Stimulated activated CD8-positive, alpha-beta memory T cell treated with anti-CD3 and anti-CD28 coated beads, Interleukin-2, amount 100 ng/mL, for 48 hours (primary cell): ENCODE measurements around the gene POLR1B.
A peak's percentile ranks its signal among the peaks of the same experiment; 100 is the strongest.
"Not testable (repeated sequence)": the region's sequence is repeated elsewhere in the genome, so short reads cannot be mapped to it uniquely, and the experiment has no call there.

Experiments used
- DNase-seq, 2 donors: peaks; one replicate each; pipeline ENCODE4 v3.0.0-alpha.2; 2020; ENCODE audit warnings: low read depth in 2 of 2

Gene POLR1B, protein sequence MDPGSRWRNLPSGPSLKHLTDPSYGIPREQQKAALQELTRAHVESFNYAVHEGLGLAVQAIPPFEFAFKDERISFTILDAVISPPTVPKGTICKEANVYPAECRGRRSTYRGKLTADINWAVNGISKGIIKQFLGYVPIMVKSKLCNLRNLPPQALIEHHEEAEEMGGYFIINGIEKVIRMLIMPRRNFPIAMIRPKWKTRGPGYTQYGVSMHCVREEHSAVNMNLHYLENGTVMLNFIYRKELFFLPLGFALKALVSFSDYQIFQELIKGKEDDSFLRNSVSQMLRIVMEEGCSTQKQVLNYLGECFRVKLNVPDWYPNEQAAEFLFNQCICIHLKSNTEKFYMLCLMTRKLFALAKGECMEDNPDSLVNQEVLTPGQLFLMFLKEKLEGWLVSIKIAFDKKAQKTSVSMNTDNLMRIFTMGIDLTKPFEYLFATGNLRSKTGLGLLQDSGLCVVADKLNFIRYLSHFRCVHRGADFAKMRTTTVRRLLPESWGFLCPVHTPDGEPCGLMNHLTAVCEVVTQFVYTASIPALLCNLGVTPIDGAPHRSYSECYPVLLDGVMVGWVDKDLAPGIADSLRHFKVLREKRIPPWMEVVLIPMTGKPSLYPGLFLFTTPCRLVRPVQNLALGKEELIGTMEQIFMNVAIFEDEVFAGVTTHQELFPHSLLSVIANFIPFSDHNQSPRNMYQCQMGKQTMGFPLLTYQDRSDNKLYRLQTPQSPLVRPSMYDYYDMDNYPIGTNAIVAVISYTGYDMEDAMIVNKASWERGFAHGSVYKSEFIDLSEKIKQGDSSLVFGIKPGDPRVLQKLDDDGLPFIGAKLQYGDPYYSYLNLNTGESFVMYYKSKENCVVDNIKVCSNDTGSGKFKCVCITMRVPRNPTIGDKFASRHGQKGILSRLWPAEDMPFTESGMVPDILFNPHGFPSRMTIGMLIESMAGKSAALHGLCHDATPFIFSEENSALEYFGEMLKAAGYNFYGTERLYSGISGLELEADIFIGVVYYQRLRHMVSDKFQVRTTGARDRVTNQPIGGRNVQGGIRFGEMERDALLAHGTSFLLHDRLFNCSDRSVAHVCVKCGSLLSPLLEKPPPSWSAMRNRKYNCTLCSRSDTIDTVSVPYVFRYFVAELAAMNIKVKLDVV

GRCh38 chr2:112542123-112542983, at the start of gene POLR1B:
POLR1B (plus strand) TSS chr2:112542465; CDS start chr2:112542495, 30 bp downstream.
- peak; percentile 63 to 74 for DNase-seq

DNA sequence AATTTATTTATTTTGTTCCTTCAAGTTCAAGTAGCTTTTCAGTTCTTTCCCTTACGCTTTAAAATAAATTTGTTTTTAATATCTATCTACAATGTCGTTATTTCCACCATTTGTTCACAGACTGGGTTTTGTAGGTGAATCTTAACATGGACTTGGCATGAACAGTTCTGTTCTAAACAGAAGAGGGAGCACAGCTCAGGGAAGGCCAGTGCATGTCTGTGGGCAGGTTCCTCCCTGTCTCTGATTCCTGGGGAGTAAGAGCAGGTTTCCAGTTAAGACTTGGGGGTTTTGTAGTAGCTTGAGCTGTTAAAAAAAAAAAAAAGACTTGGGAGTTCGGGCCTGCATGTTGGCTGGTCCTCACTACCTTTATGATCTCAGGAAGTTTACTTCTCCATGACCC, 49.2 kb upstream of the POLR1B start:
- no peak for DNase-seq

GRCh38 chr2:112493858-112494648, 48.2 kb upstream of the POLR1B start:
- DNase-seq, result no peak

DNA sequence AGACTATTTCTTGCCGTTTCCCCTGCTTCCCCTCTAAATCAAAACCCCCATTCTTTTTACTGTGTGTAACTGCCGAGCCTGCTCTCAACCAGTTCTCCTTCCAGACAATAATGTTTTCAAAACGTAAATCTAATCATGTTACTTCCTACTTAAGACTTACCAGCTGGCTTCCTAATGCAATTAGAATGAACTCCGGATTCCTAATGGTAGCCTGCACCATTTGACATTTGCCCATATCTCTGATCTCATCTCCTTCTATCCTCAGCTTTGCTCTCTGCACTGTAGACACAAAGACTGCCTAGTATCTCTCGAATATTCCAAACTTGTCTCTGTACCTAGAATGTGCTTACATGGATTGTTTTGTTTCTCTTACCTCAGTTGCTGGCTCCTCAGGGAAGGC, 47.4 kb upstream of the POLR1B start:
- DNase-seq, result no peak

- DNase-seq, result not testable (repeated sequence)
Measured at GRCh38 chr2:112495878-112496277, 46.4 kb upstream of the POLR1B start.

DNA sequence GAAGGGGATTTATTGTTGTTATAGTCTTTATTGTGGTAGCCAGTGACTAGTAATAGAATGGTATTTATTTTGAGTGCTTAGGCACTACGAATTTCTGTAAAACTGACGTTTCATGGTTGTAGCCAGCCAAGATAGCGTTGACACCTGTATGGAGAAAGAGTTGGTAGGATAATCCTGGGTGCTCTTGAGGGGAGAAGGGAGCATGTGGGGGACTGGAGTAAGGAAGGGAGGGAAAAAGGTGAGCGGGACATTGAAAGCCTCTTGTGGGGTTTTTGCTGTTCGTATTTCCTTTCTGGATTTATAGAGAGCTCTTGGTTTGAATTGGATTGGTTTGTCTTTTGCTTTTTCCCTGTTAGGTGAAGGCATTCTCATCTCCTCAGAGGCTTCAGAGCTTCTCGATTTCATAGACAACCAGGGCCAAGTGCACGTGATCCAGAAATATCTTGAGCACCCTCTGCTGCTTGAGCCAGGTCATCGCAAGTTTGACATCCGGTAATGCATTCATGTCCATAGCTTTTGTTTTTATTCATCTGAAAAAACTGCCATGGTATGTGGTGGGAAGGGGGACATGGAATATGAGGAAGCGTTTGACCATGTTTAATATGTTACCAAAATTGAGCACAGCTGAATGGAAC, 41.3 kb upstream of the POLR1B start:
- DNase-seq, result peak in 1 of 2 donors; percentile 29

GRCh38 chr2:112509239-112509998, 32.8 kb upstream of the POLR1B start:
- DNase-seq, result not testable (repeated sequence)

GRCh38 chr2:112516801-112517200, 25.5 kb upstream of the POLR1B start:
- no peak for DNase-seq

GRCh38 chr2:112518807-112519206, 23.5 kb upstream of the POLR1B start:
- DNase-seq, result no peak

GRCh38 chr2:112519506-112519905, 22.8 kb upstream of the POLR1B start:
- no peak for DNase-seq

GRCh38 chr2:112520234-112520783, 22.0 kb upstream of the POLR1B start:
- DNase-seq, result no peak

GRCh38 chr2:112523291-112523777, 18.9 kb upstream of the POLR1B start:
- no peak for DNase-seq

DNA sequence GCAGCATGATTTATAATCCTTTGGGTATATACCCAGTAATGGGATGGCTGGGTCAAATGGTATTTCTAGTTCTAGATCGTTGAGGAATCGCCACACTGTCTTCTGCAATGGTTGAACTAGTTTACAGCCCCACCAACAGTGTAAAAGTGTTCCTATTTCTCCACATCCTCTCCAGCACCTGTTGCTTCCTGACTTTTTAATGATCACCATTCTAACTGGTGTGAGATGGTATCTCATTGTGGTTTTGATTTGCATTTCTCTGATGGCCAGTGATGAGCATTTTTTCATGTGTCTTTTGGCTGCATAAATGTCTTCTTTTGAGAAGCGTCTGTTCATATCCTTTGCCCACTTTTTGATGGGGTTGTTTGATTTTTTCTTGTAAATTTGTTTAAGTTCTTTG, 18.0 kb upstream of the POLR1B start:
- DNase-seq, result not testable (repeated sequence)

DNA sequence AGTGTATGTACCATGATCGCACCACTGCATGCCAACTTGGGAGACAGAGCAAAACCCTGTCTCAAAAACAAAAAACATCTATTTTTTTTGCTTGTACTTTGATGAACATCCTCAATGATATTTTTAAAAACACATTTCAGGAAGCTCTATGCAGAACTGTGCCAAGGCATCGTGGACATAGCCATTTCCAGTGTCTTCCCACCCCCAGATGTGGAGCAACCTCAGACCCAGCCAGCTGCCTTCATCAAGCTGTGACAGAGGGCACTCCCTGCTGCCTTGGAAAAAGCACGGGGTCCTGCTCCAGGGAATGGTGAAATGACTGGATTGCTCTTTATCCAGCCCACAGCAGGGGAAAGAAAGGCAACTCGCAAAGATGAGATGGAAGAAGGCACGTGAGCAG, 13.7 kb upstream of the POLR1B start:
- DNase-seq, result no peak

GRCh38 chr2:112529757-112530156, 12.5 kb upstream of the POLR1B start:
- no peak for DNase-seq

DNA sequence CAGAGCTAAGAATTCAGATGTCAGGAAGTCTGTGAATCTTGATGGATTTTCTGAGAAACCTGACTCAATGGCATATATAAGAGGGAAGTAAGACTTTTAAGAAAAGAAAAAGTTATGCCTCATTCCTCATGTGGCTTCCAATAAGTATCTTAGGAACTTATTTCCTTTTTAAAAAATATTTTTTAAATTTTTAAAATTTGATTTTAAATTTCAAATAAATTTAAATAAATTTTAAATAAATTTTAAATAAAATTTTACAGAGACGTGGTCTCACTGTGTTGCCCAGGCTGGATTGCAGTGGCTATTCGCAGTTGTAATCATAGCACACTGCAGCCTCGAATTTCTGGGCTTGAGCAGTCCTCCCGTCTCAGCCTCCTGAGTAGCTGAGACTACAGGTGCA, 11.5 kb upstream of the POLR1B start:
- DNase-seq, result no peak

DNA sequence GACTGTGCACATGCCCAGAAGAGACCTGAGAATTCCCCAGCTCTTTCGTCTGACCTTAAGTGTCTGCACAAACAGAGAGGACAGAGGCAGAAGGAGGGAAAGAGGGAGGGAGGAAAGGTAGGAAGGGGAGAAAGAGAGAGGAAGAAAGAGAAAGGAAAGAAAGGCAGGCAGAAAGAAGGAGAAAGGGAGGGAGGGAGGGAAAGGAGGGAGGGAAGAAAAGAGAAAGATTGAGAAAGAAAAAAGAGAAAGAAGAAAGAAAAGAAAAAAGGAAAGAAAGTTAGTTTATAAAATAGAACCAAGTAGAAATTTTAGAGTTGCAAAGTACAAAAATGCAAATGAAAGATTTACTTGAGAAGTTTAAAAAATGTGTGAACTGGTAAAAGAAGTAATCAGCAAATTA, 7.4 kb upstream of the POLR1B start:
- no peak for DNase-seq

- not testable (repeated sequence) for DNase-seq
Measured at GRCh38 chr2:112536665-112537064, 5.6 kb upstream of the POLR1B start.

DNA sequence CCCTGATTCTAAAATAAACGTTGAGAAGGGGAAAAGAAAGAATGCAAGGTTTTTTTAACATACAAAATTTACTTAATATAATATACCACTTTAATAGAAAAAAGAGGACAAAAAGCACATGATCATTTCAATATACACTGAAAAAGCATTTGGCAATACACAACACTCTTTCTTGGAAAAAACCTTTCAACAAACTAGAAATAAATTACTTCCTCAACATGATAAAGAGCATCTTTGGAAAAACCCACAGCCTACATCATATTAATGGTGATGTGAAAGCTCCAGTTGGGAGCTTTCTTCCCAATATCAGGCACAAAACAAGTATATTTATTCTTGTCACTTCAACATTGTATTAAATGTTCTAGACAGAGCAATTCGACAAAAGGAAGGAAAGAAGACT, 3.0 kb upstream of the POLR1B start:
- no peak for DNase-seq
